Bronchial epithelial cell (primary cell): ENCODE measurements around the gene AKT3. TPM values are rescaled to one million over a fixed set of nuclear protein-coding genes. Genes with fewer than 3 reads are reported as not detected.

Experiments used
- DNase-seq: peaks from one replicate; pipeline ENCODE4 v3.0.0-alpha.2; 2010; ENCODE audit warnings: low read depth
- FAIRE-seq: peaks from 2 replicates; lab custom pipeline; 2011; peaks lifted over from hg19 to GRCh38; lab: Jason Lieb, UNC
- H3K27me3 ChIP-seq: 2 replicates; pipeline ENCODE4 v1.5.1; 2011; ENCODE audit warnings: low read length; ENCODE audit not compliant: control insufficient read depth, insufficient read depth
- H3K36me3 ChIP-seq: 2 replicates; pipeline ENCODE4 v1.5.1; 2011; ENCODE audit warnings: low read length; ENCODE audit not compliant: control insufficient read depth, insufficient read depth
- H3K4me3 ChIP-seq: 2 replicates; pipeline ENCODE4 v1.5.1; 2011; ENCODE audit warnings: mild to moderate bottlenecking, low read depth, low read length, control low read depth
- total RNA-seq: library from RNA; depleted of rRNA; stranded (reverse); fragments of >200 nt; gene quantifications from 2 replicates; pipeline ENCODE4 v1.2.1, GENCODE V29; 2014
- TF ChIP-seq, protein P1 (sequence below): IDR thresholded peaks from 2 replicates; pipeline ENCODE4 v1.5.1; 2011; ENCODE audit warnings: mild to moderate bottlenecking, moderate library complexity, low read length, control low read depth, inconsistent platforms; ENCODE audit not compliant: insufficient read depth, severe bottlenecking

The AKT3 gene
- total RNA-seq, 1 donor from 2014 or later = 7.9 TPM

DNA sequence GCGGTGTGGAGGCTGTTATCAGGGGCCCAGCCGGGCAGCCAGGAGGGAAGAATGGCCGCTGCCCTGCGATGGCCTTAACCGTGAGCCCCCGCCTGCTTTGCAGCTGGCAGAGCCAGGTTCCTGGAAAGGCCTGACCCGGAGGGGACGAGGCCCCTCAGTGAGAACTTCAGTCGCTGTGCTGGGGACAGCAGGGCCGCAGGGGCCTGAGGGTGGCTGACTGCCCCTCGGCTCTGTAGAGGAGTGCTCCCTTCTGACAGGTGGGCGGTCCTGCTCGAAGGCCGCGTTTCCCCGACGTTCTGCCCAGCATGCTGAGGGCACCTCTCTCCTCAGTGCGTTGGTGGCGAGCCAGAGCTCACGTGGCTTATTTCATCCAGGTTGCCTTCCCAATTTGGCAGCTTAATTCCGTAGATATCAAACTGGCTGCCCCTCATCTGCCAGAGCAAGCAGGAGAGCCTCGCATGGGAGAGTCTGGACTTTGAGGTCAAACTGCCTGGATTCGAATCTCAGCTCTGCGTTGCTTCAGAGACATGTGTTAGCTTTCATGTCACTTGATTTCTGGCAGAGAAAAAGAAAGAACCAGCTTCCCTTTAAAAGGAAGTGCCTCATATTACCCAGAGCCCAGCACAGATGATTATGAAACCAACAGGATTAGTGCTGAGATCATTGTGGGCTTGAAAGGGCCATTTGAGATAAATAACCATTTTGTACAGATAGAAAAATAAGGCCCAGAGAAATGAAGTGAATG lies 354.4 kb downstream of the AKT3 start:
- TF ChIP-seq, protein P1, sequence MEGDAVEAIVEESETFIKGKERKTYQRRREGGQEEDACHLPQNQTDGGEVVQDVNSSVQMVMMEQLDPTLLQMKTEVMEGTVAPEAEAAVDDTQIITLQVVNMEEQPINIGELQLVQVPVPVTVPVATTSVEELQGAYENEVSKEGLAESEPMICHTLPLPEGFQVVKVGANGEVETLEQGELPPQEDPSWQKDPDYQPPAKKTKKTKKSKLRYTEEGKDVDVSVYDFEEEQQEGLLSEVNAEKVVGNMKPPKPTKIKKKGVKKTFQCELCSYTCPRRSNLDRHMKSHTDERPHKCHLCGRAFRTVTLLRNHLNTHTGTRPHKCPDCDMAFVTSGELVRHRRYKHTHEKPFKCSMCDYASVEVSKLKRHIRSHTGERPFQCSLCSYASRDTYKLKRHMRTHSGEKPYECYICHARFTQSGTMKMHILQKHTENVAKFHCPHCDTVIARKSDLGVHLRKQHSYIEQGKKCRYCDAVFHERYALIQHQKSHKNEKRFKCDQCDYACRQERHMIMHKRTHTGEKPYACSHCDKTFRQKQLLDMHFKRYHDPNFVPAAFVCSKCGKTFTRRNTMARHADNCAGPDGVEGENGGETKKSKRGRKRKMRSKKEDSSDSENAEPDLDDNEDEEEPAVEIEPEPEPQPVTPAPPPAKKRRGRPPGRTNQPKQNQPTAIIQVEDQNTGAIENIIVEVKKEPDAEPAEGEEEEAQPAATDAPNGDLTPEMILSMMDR = no peak
- Histone ChIP-seq H3K27me3 (no peaks in the 10 kb centered on the region), H3K36me3 (peaks cover 4% of the 10 kb centered on the region), H3K4me3 (no peak overlapping the region)
- FAIRE-seq (no peak), DNase-seq (no peak)

DNA sequence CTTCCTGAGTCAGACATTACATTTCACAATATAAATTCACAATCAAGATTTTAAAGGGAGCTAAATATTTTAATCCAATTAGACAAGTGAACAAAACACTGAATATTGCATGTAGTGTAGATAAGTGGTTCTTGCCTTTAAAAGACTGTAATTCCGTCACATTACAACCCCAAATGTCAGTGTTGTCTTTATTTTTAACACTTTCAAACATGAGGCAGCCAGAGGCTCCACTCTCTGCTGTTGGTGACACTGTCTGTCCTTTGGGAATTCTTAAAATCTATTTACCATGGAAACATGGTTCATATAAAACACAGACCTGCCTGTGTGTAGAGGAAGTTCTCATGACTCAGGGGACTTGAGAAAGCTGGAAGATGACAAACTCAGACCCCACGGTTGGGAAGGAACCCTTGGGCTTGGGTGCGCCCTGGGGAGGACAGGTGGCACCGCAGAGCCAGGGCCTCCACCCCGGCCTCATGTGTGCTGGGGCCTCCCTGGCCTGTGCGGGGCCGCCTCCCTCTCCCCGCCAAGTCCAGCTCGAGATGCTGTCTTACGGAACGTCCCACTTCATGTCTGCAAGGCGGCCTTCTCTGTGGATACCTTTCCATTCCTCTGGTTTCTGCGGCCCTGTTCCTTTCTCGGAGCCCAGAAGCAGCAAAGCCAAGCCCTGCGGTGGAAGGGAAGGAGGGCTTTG lies 355.2 kb downstream of the AKT3 start:
- no peak overlapping the region for H3K4me3 ChIP-seq
- H3K36me3 ChIP-seq = peaks cover 4% of the 10 kb centered on the region
- TF ChIP-seq, protein P1 = no peak
- DNase-seq (no peak), FAIRE-seq (no peak)
- H3K27me3 ChIP-seq = no peaks in the 10 kb centered on the region

DNA sequence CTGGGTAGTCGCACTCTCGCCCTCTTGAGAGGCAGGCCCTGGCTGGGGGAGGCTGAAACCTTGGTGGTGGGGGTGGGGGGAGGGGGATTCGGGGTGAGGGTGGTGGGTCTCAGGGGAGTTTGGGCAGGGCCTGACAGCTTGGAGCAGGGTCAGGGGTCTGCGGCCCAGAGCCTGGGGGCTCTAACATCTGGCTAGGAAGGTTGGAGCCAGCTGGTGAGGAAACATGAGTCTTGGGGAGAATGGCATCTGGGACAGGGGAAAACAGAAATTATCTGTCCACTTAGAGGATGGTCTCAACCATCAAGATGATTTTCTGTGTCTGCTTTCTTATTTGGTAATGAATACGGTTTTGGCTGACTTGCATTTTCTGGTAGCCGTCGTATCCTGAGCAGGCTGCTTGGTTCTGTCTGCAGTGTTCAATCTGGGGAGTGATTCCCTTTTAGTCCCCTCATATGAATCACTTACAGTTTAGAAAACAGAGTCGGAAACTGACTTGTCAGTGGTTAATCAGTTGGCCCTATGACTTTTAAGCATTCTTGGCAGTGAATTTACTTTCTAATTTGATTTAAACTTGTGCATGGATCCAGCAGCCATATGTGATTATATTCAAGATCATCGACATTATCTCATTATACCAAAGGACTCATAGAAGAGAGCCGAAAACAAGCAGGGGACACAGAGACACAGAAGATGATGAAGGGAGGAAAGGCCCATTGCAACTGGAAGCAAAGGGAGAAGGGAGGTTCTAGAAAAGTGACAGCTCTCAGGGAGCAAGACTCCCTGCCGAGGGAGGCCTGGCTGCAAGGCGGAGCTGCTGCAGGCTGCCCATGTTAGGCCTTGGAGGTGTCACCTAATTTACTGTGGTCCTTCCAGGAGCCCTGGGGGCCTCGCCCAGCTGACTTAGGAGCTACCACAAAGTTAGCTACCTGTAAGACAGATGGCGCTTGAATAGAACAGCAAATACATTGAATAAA lies 356.6 kb downstream of the AKT3 start:
- TF ChIP-seq, protein P1 = no peak
- no peak for FAIRE-seq
- peaks cover 6% of the 10 kb centered on the region for H3K36me3 ChIP-seq
- no peak overlapping the region for H3K4me3 ChIP-seq
- DNase-seq = no peak
- H3K27me3 ChIP-seq = no peaks in the 10 kb centered on the region

DNA sequence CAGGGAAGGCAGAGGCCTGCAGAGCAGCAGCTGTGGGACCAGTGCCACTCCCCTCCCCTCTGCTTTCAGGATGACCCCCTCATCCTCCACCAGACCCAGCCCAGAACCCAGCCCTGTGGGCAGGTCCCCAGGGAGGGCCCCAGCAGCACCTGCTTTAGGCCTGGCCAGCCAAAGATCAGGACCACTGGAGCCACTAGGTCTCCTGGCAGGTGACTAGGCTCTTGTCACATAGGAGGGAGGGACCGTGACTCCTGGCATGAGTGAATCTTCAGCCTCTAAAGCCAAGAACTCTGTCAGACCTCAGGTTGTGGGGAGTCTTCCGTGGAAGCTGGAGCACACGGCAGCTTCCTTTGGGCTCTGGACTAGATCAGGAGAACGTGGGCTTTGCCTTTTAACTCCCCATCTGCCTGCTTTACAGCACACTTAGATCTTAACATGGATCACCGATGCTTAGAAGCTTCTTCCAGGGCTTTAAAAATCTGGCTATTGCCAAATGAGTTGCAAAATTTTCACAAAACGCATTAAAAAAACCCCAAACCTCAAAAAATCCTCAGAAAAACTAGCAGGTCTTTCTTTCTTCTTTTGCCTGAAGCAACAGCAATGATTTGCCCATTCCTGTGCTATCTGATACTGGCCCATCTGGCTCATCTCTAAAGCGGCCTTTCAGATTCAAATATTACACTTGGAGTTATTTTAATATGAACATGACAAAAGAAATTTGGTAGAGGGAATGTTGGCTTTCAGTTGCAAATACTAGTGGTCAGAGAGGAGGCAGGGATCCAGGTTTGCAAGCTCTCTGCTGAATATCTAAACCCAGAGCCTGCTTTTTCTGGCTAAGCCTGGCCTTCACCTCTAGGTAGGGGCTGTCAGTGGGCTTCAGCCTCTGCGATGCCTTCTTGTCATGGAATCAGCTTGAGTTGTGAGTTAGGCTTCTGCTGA lies 359.0 kb downstream of the AKT3 start:
- Histone ChIP-seq H3K36me3 (peaks cover 3% of the 10 kb centered on the region), H3K27me3 (no peaks in the 10 kb centered on the region), H3K4me3 (no peak overlapping the region)
- TF ChIP-seq, protein P1 = no peak
- FAIRE-seq = no peak
- no peak for DNase-seq
